SK-N-SH treated with all-trans-retinoic acid at 6 μM for 48 hours (cell line): ENCODE data around the gene GTF2IRD1.
"Not testable (repeated sequence)": the region's sequence is repeated elsewhere in the genome, so short reads cannot be mapped to it uniquely, and the experiment has no call there.

Source experiments
- ATAC-seq: fragments of 200-7000 bp; cut with Tn5 transposase; 3 replicates; pipeline ENCODE4 v1.9.1; 2020; ENCODE audit warnings: mild to moderate bottlenecking, moderate library complexity
- ARNTL ChIP-seq: fragments of 450-650 bp; formaldehyde crosslinking; IDR thresholded peaks from 2 replicates; pipeline ENCODE4 v1.5.0; 2020; ENCODE audit warnings: low read depth, mild to moderate bottlenecking, moderate library complexity, borderline replicate concordance
- BACH2 ChIP-seq: fragments of 250-450 bp; sonication (Bioruptor Pico); IDR thresholded peaks from 2 replicates; pipeline ENCODE4 v1.9.0; 2021; ENCODE audit warnings: mild to moderate bottlenecking, borderline replicate concordance
- CSDC2 ChIP-seq: fragments of 250-450 bp; sonication (Bioruptor Pico); IDR thresholded peaks from 2 replicates; pipeline ENCODE4 v1.5.0; 2020; ENCODE audit warnings: mild to moderate bottlenecking, moderate library complexity
- CSRNP3 ChIP-seq: fragments of 250-450 bp; sonication (Bioruptor Pico); IDR thresholded peaks from 2 replicates; pipeline ENCODE4 v1.5.1; 2021; ENCODE audit warnings: mild to moderate bottlenecking, moderate library complexity
- ESRRG ChIP-seq: fragments of 250-450 bp; sonication (Bioruptor Pico); IDR thresholded peaks from 2 replicates; pipeline ENCODE4 v1.6.1; 2021; ENCODE audit warnings: mild to moderate bottlenecking
- GLIS3 ChIP-seq: fragments of 250-450 bp; sonication (Bioruptor Pico); IDR thresholded peaks from 2 replicates; pipeline ENCODE4 v1.5.0; 2020; ENCODE audit warnings: mild to moderate bottlenecking, moderate library complexity
- OSR1 ChIP-seq: fragments of 250-450 bp; sonication (Bioruptor Pico); IDR thresholded peaks from 2 replicates; pipeline ENCODE4 v1.8.0; 2022; ENCODE audit warnings: moderate library complexity, mild to moderate bottlenecking, inconsistent platforms
- PATZ1 ChIP-seq: fragments of 250-450 bp; sonication (Bioruptor Pico); IDR thresholded peaks from 2 replicates; pipeline ENCODE4 v1.8.0; 2020; ENCODE audit warnings: mild to moderate bottlenecking, moderate library complexity, borderline replicate concordance
- POU6F1 ChIP-seq: fragments of 250-450 bp; sonication (Bioruptor Pico); IDR thresholded peaks from 2 replicates; pipeline ENCODE4 v1.8.0; 2021; ENCODE audit warnings: low read depth, mild to moderate bottlenecking, moderate library complexity, borderline replicate concordance
- PPARA ChIP-seq: fragments of 250-450 bp; sonication (Bioruptor Pico); IDR thresholded peaks from 2 replicates; pipeline ENCODE4 v1.5.0; 2020; ENCODE audit warnings: mild to moderate bottlenecking, borderline replicate concordance
- RARB ChIP-seq: fragments of 250-450 bp; sonication (Bioruptor Pico); IDR thresholded peaks from 2 replicates; pipeline ENCODE4 v1.8.0; 2021; ENCODE audit warnings: mild to moderate bottlenecking, moderate library complexity
- SNAI2 ChIP-seq: fragments of 250-450 bp; sonication (Bioruptor Pico); IDR thresholded peaks from 2 replicates; pipeline ENCODE4 v1.5.0; 2020; ENCODE audit warnings: mild to moderate bottlenecking, moderate library complexity
- TCF4 ChIP-seq: fragments of 250-450 bp; sonication (Bioruptor Pico); IDR thresholded peaks from 2 replicates; pipeline ENCODE4 v1.8.0; 2021; ENCODE audit warnings: mild to moderate bottlenecking, moderate library complexity, borderline replicate concordance
- TOX ChIP-seq: fragments of 250-450 bp; sonication (Bioruptor Pico); IDR thresholded peaks from 2 replicates; pipeline ENCODE4 v1.8.0; 2021; ENCODE audit warnings: mild to moderate bottlenecking, moderate library complexity, borderline replicate concordance
- ZC3H10 ChIP-seq: fragments of 250-450 bp; sonication (Bioruptor Pico); IDR thresholded peaks from 2 replicates; pipeline ENCODE4 v1.5.1; 2021; ENCODE audit warnings: mild to moderate bottlenecking, moderate library complexity
- ZFP3 ChIP-seq: fragments of 250-450 bp; sonication (Bioruptor Pico); IDR thresholded peaks from 2 replicates; pipeline ENCODE4 v1.5.0; 2020; ENCODE audit warnings: mild to moderate bottlenecking, moderate library complexity
- ZFP30 ChIP-seq: fragments of 450-650 bp; formaldehyde crosslinking; IDR thresholded peaks from 2 replicates; pipeline ENCODE4 v1.5.0; 2022; ENCODE audit warnings: mild to moderate bottlenecking, moderate library complexity
- ZNF565 ChIP-seq: fragments of 450-650 bp; formaldehyde crosslinking; conservative IDR thresholded peaks from 2 replicates; pipeline ENCODE4 v1.5.0; 2020; ENCODE audit warnings: low read depth, mild to moderate bottlenecking, moderate library complexity
- ZNF70 ChIP-seq: fragments of 450-650 bp; formaldehyde crosslinking; IDR thresholded peaks from 2 replicates; pipeline ENCODE4 v1.5.0; 2020; ENCODE audit warnings: mild to moderate bottlenecking, moderate library complexity
- ZNF8 ChIP-seq: fragments of 450-650 bp; formaldehyde crosslinking; IDR thresholded peaks from 2 replicates; pipeline ENCODE4 v1.5.0; 2020; ENCODE audit warnings: mild to moderate bottlenecking, moderate library complexity
- TF ChIP-seq, protein P1 (sequence below): fragments of 250-450 bp; sonication (Bioruptor Pico); IDR thresholded peaks from 2 replicates; pipeline ENCODE4 v1.5.0; 2020; ENCODE audit warnings: mild to moderate bottlenecking, moderate library complexity

Gene GTF2IRD1

DNA sequence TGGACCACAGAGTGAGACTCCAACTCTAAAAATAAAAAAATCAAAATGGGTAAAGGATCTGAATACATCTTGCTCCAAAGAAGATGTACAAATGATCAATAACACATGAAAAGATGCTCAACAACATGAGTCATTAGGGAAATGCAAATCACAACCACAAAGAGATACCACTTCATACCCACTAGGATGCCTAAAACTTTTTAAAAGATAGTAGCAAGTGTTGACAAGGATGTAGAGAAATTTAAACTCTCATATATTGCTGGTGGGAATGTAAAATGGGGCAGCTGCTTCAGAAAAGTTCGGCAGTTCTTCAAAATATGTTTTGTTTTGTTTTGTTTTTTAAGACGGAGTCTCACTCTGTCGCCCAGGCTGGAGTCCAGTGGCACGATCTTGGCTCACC, 45.7 kb upstream of the GTF2IRD1 start:
- TF ChIP-seq OSR1 (CRISPR knock-in tag) (no peak), ARNTL (no peak), TOX (CRISPR knock-in tag) (no peak), ZC3H10 (CRISPR knock-in tag) (no peak), GLIS3 (CRISPR knock-in tag) (no peak), CSRNP3 (CRISPR knock-in tag) (no peak), BACH2 (CRISPR knock-in tag) (no peak), ZFP30 (no peak)
- no peak for ATAC-seq

DNA sequence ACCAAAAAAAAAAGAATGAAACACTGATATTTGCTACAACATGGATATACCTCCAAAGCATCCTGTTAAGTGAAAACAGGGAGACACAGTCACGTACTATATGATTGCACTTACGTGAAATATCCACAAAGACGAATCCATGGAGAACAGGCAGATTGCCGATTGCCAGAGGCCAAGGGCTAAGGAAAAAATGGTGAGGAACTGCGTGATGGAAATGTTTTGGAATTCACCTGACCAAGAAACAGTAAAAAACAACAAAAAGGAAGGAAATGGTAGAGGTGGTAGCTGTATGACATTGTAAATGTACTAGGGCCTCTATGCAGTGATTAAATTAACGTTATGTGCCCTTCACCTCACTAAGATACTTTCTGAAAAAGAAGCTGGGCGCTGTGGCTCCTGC, 44.1 kb upstream of the GTF2IRD1 start:
- no peak for TF ChIP-seq TOX (CRISPR knock-in tag)
- no peak for TF ChIP-seq CSDC2 (CRISPR knock-in tag)
- no peak for TF ChIP-seq SNAI2 (CRISPR knock-in tag)
- no peak for TF ChIP-seq PPARA (CRISPR knock-in tag)
- TF ChIP-seq TCF4 (CRISPR knock-in tag) = no peak
- no peak for TF ChIP-seq ZNF70 (CRISPR knock-in tag)
- TF ChIP-seq ESRRG = no peak
- no peak for TF ChIP-seq PATZ1 (CRISPR knock-in tag)
- no peak for TF ChIP-seq GLIS3 (CRISPR knock-in tag)
- no peak for TF ChIP-seq ZFP30
- TF ChIP-seq ZNF565 (CRISPR knock-in tag) = no peak
- no peak for TF ChIP-seq ZFP3 (CRISPR knock-in tag)
- TF ChIP-seq RARB (CRISPR knock-in tag) = no peak
- TF ChIP-seq POU6F1 = no peak
- TF ChIP-seq, protein P1, sequence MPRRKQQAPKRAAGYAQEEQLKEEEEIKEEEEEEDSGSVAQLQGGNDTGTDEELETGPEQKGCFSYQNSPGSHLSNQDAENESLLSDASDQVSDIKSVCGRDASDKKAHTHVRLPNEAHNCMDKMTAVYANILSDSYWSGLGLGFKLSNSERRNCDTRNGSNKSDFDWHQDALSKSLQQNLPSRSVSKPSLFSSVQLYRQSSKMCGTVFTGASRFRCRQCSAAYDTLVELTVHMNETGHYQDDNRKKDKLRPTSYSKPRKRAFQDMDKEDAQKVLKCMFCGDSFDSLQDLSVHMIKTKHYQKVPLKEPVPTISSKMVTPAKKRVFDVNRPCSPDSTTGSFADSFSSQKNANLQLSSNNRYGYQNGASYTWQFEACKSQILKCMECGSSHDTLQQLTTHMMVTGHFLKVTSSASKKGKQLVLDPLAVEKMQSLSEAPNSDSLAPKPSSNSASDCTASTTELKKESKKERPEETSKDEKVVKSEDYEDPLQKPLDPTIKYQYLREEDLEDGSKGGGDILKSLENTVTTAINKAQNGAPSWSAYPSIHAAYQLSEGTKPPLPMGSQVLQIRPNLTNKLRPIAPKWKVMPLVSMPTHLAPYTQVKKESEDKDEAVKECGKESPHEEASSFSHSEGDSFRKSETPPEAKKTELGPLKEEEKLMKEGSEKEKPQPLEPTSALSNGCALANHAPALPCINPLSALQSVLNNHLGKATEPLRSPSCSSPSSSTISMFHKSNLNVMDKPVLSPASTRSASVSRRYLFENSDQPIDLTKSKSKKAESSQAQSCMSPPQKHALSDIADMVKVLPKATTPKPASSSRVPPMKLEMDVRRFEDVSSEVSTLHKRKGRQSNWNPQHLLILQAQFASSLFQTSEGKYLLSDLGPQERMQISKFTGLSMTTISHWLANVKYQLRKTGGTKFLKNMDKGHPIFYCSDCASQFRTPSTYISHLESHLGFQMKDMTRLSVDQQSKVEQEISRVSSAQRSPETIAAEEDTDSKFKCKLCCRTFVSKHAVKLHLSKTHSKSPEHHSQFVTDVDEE = no peak
- TF ChIP-seq ZNF8 = no peak
- no peak for TF ChIP-seq OSR1 (CRISPR knock-in tag)
- ATAC-seq = no peak

- ATAC-seq = no peak
- TF ChIP-seq POU6F1 (no peak), SNAI2 (CRISPR knock-in tag) (no peak), ZC3H10 (CRISPR knock-in tag) (no peak), ARNTL (no peak)
- TF ChIP-seq, protein P1 = no peak
- TF ChIP-seq, all 23 proteins: peak for 0
Observed at GRCh38 chr7:74410772-74411171, 42.9 kb upstream of the GTF2IRD1 start.

DNA sequence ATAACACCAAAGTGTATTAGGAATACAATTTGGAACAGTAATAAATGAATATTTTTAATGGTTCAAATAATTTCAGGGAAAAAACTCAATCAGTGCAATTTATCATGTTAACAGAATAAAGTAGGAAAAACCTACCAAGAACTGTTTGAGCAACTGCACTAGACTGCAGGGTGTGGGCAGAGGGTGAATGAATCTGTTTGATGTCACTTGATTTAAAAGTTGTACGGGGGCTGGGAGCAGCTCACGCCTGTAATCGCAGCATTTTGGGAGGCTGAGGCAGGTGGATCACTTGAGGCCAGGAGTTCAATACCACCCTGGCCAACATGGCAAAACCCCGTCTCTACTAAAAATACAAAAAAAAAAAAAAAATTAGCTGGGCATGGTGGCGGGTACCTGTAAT, 42.1 kb upstream of the GTF2IRD1 start:
- ATAC-seq = not testable (repeated sequence)
